Central memory CD4-positive, alpha-beta T cell (primary cell): ENCODE data around the gene SLC49A4.

ENCODE experiments used
- DNase-seq: peaks from one replicate; pipeline ENCODE4 v3.0.0; 2022

The SLC49A4 gene

DNA sequence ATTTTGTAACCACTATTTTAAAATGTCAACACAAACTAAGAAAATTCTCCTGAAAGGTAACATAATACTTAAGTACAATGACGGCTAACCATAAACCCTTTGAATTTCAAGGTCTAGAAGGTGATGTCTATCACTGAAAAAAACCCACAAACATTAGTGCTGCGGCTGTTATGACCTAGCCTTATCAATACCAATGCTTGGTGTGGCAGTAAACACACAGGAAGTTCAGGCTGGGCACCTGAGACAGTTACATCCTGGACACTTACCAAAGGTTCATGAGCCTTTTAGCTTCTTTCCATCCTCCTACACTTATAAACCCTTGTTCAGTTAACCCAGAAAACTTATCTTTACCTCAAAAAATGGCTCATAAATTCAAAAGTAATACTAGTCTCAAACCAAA lies 7.0 kb upstream of the SLC49A4 start:
- no peak for DNase-seq

DNA sequence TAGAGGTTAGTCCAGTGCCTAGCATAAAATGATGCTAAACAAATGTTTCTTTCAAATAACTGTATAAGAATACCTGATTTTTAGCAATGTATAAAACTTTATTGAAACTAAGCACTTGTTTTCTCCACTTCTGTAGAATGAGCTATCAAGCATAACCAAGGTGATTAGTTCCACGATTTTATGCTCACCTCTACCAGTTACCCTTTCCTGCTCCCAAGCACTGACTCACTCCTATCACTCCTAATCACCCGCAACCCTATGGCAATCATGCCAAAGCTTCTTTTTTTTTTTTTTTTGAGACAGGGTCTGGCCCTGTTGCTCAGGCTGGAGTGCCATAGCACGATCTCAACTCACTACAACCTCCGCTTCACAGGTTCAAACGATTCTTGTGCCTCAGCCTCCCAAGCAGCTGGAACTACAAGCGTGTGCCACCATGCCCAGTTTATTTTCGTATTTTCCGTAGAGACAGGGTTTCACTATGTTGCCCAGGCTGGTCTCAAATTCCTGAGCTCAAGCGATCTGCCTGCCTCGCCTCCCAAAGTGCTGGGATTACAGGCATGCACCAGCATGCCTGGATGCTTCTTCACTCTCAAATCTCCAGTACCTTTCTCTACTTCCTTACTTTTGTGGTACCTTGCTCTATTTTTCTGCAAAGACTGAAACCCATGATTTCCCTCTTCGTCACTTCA lies 5.1 kb upstream of the SLC49A4 start:
- no peak for DNase-seq

- DNase-seq = peak; percentile 84
Measured at GRCh38 chr3:122793568-122794416, 1.1 kb upstream of the SLC49A4 start, which contains the start of gene HSPBAP1. Gene HSPBAP1, minus strand, starts transcription at chr3:122793831. Its CDS starts 151 bp downstream, at chr3:122793680.

- peak; percentile 1 for DNase-seq
Measured at GRCh38 chr3:122794483-122794778, 438 bp upstream of the SLC49A4 start.

- no peak for DNase-seq
Measured at GRCh38 chr3:122795674-122796195, 866 bp downstream of the SLC49A4 start.

- no peak for DNase-seq
Measured at GRCh38 chr3:122797291-122797690, 2.4 kb downstream of the SLC49A4 start.

- DNase-seq = no peak
Measured at GRCh38 chr3:122799322-122799721, 4.5 kb downstream of the SLC49A4 start.

- no peak for DNase-seq
Measured at GRCh38 chr3:122800031-122800430, 5.2 kb downstream of the SLC49A4 start.

GRCh38 chr3:122800706-122801237 lies 5.9 kb downstream of the SLC49A4 start:
- no peak for DNase-seq

DNA sequence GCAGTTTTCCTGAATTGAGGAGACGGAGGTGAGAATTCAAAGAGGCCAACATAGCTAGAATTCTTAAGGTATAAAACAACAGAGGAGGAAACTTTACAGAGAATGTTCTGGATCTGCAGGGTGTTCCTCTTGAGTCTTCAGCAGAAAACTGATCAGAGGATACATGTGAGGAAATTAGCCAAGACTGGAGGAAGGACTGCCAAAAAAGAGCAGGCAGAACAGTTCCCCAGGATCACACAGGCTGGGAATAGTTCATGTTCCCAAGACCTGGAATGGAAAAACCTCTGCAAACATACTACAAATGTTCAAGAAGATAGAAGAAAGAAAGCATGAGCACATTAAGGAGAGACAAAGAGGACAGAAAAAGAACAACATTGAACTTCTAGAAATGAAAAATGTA lies 7.5 kb downstream of the SLC49A4 start:
- DNase-seq = no peak

- no peak for DNase-seq
Measured at GRCh38 chr3:122803977-122804376, 9.1 kb downstream of the SLC49A4 start.

DNA sequence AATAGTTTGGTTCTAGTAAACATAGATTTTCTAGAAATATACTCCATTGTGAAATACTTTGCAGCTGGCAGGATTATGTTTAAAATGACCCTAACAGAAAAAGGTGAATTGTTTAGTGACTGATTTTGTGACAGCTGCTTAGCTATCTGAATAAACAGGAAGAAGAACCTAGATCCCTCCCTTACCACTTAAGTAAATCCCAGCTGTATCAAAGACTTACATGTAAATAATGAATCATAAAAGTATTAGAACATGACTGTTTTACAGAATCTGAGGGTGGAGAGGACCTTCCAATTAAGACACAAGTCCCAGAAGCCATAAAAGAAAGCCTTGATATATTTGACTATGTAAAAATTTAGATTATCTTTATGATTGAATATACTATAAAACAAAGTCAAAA lies 15.9 kb downstream of the SLC49A4 start:
- DNase-seq = no peak

DNA sequence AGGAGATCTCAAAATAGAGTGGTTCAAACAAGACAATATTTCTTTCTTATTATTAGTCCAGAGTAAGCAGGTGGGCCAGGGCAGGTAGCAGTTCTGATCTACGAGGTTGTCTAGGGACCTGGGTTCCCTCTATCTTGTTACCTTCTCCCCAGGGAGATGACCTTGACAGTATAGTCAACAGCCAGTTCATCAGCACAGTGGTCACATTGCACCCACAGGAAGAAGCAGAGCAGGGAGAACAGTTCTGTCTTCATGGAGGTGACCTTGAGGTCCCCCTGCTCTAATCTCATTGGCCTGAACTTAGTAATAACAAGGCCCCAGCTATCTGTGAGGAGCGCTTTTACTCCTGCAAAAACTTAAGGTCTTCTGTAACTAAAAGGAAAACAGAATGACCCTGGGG lies 21.7 kb downstream of the SLC49A4 start:
- no peak for DNase-seq

DNA sequence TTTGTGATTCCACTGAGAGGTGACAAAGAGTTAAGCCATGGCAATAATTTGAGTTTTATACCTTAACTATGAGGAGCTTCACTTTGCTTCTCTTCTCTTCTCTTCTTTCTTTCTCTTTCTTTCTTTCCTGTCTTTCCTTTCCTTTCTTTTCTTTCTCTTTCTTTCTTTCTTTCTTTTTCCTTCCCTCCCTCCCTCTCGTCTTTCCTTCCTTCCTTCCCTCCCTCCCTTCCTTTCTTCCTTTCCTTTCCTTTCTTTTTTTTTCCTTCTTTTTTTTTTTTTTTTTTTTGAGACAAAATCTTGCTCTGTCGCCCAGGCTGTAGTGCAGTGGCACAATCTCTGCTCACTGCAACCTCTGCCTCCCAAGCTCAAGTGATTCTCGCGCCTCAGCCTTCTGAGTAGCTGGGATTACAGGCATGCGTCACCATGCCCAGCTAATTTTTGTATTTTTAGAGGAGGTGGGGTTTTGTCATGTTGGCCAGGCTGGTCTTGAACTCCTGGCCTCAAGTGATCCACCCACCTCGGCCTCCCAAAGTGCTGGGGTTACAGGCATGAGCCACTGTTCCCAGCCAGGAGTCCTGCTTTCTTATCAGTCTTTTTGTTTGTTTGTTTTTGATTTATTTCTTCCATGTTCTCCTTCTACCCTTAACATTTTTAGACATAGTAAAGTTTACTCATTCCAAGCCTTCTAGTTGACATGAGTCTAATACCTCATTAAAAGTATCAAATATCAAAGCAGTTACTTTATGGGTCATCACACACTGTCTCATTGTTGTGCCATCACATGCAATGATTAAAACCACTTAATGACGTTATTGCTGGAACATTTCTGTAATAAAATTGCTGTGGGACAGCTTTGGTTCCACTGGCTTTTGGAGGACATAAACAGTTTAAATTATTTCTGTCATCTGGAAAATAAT lies 29.9 kb downstream of the SLC49A4 start:
- DNase-seq = no peak

- DNase-seq = no peak
Measured at GRCh38 chr3:122825460-122825859, 30.6 kb downstream of the SLC49A4 start.

GRCh38 chr3:122826278-122826677 lies 31.4 kb downstream of the SLC49A4 start:
- DNase-seq = no peak

DNA sequence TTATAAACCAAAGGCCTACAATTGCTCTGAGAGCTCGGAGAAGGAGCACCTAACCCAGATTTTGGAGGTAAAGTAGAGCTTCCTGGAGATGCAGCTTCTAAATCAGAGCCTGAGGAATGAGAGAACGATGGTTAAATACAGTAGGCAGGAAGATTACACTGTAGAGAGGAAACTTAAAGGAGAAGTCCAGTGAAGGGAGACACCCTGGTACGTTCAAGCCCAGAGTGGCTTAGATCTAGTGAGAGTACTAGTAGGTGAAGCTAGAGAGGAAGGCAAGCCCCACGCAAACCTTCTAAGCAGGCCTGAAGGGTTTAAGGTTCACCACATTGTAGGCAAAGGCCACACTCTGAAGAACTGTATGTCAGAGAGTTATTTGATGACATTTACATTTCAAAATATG lies 33.4 kb downstream of the SLC49A4 start:
- no peak for DNase-seq

DNA sequence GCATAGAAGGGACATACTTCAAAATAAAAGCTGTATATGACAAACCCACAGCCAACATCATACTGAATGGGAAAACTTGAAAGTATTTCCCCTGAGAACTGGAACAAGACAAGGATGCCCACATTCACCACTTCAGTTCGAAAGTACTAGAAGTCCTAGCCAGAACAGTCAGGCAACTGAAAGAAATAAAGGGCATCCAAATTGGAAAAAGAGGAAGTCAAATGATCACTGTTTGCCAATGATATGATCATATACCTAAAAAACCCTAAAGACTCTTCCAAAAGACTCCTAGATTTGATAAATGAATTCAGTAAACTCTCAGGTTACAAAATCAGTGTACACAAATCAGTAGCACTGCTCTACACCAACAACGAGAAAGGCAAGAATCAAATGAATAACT lies 40.7 kb downstream of the SLC49A4 start:
- DNase-seq = no peak

DNA sequence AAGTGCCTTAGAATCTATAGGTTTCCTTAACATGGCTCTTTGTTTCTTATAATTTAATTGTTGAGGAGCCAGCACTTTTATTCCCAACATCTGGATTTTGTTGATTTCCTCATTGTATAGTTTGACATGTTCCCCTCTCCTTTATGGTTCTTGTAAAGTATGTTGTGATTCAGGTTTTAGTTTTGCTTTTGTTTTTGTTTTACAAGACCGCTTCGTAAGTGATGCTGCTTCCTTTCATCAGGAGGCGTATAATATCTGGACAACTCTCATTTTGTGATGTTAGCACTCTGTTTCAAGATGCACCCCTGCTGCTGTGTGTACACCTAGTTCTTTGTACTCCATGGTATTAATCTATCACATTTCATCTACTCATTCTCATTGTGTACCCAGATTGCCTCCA lies 48.7 kb downstream of the SLC49A4 start:
- DNase-seq = no peak

- no peak for DNase-seq
Measured at GRCh38 chr3:122857019-122857418, 62.1 kb downstream of the SLC49A4 start.

GRCh38 chr3:122858373-122858772 lies 63.5 kb downstream of the SLC49A4 start:
- no peak for DNase-seq

GRCh38 chr3:122859021-122859805 lies 64.3 kb downstream of the SLC49A4 start:
- no peak for DNase-seq
